GM12801 (cell line): ENCODE results near the gene TCEAL5.

ENCODE experiments used
- TF ChIP-seq, protein P1 (sequence below): IDR thresholded peaks from one replicate; pipeline ENCODE4 v1.5.1; 2011; ENCODE audit warnings: control low read depth; ENCODE audit not compliant: insufficient read length; ENCODE audit errors: extremely low read depth

The TCEAL5 gene

DNA sequence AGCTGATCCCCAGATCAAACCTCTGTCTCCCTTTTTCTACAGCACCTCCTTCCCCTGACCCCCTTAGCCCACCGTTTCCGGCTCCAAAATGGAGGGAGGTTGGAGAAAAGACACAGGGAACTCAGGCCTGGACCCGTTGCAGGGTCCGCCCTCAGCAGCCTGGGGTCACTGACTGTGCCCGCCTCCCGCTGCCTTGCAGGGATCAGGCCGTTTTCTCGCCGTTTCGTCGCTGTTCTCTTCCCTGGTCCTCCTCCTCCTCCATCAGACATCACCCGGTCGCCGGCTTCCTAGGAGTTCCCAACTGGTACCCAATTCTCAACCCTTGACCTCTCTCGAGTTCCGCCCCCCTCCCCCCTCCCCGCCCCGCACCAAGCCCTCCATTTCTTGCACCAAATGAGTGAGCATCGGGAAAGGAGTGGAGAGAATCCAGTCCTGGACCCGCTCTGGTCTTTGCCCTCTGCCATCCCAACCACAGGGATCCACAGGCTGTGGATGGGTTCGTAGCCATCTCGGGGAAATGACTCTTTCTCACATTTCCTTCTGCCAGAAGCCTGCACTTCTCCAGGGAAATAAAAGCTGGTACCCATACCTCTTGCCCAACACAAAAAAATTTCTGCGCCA lies 493 bp downstream of the TCEAL5 start:
- TF ChIP-seq, protein P1, sequence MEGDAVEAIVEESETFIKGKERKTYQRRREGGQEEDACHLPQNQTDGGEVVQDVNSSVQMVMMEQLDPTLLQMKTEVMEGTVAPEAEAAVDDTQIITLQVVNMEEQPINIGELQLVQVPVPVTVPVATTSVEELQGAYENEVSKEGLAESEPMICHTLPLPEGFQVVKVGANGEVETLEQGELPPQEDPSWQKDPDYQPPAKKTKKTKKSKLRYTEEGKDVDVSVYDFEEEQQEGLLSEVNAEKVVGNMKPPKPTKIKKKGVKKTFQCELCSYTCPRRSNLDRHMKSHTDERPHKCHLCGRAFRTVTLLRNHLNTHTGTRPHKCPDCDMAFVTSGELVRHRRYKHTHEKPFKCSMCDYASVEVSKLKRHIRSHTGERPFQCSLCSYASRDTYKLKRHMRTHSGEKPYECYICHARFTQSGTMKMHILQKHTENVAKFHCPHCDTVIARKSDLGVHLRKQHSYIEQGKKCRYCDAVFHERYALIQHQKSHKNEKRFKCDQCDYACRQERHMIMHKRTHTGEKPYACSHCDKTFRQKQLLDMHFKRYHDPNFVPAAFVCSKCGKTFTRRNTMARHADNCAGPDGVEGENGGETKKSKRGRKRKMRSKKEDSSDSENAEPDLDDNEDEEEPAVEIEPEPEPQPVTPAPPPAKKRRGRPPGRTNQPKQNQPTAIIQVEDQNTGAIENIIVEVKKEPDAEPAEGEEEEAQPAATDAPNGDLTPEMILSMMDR = no peak

- TF ChIP-seq, protein P1 = no peak
Observed at GRCh38 chrX:103274284-103274683, 2.3 kb downstream of the TCEAL5 start.

DNA sequence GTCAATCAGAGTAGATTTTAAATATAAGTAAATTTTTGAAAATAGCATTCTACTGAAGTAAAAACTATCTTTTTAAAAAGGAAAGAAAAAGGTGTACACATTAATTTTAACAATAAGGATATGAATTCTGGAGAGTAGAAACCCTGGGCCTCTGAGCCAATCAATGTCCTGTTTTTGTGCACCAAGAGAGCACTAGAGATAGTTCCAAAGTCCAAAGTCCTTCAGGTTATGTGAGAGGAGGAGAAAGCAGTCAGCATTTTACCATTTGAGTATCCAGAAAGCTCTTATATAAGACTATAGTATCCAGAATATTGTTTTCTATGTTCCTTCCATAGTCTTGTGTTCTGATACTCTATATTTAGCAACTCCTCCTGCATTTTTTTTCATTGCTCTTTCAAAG lies 18.3 kb downstream of the TCEAL5 start:
- TF ChIP-seq, protein P1 = no peak

DNA sequence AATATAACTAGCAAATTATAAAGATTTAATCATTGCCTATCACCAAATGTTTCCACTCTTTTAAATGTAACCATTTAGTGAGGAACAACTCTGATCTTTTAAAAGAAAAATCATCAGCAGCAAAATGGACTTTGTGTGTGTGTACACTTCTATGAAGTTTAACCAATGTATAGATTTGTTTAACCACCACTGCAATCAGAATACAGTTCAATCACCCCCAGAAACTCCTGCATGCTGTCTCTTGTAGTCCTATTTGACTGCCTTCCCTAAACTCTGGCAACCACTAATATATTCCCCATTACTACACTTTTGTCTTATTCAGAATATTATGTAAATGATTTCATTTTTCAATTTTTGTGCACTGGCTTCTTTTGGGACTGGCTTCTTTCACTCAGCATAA lies 19.9 kb downstream of the TCEAL5 start:
- TF ChIP-seq, protein P1 = no peak

DNA sequence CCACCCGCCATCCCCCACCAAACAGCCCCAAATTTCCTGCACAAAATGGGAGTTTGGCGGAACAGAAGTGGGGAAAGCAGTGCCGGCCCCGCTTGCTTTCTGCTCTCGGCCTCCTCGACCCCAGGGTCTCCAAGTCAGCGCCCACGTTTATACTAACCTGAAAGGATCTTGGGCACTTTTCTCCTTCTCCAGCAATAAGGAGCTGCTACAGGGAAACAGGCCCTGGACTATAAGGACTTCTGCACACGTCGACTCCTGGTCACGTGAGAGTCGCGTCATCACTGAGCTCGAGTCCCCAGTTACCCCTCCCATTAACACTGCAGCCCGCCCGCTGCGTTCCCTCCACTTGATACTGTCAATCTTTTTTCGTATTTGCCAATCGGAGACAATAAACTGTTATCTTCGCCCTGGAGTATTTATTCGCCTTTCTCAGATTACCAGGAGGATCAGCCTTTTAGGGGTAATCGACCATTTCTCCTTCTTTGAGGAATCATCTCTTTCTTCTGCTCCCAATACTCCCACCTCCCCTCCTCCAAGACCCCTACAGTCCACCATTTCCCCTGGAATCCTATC lies 21.5 kb downstream of the TCEAL5 start, which contains the start of gene TCEAL8:
TSS of gene TCEAL8 (minus strand) at position 235 of the 573 bp plus-strand sequence. CDS start 1,176 bp downstream, outside the sequence.
- TF ChIP-seq, protein P1 = no peak

DNA sequence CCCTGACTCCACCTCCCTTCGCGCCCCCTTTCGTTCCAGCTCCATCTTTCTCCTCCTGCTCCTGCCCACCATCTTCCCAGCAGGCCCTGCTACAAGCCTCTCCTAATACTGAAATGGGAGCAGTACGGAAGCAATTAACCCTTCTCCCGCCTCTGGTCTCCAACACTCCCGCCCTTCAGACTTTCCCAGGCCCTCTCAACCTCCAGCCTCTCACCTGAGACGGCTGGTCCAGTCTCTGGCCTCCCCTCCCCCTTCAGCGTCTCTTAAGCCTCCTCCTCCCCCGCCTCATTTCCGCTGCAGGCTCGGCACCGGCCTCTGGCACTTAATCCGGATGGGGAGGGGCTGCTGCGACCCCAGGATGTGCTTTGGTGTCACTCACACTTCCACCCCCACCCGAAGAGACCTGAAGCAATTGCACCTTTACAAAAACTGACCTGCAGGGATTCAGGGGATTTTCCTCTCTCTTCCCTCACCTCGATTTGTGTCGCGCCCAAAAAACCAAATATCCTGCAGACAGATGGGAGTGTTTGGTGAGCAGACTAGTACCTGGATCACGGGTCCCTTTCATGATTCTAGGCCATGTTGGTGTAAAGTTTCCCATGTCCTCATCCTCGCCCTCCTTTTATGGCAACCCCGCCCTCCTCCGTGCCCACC lies 22.3 kb downstream of the TCEAL5 start:
- TF ChIP-seq, protein P1 = no peak

GRCh38 chrX:103253608-103254007 lies 22.9 kb downstream of the TCEAL5 start:
- TF ChIP-seq, protein P1 = no peak
